Left renal cortex interstitium (tissue), 4 donors: ENCODE data around the gene LRRC4C. TPM values are rescaled to one million over a fixed set of nuclear protein-coding genes. Genes with fewer than 3 reads are reported as not detected.

ENCODE experiments used
- DNase-seq, 4 donors: peaks; one replicate each; pipeline ENCODE4 v3.0.0-alpha.2; 2013; ENCODE audit warnings: low read depth in 4 of 4, low spot score in 2 of 4, missing footprints in 1 of 4
- polyA plus RNA-seq, 4 donors: library from polyadenylated mRNA; unstranded; fragments of 120-200 nt; gene quantifications; one replicate each; pipeline ENCODE4 v1.2.1, GENCODE V29; 2013; ENCODE audit not compliant: insufficient read length in 4 of 4

LRRC4C gene
- polyA plus RNA-seq, 4 donors, result 12.8 to 15.3 (median 14.6) TPM

- DNase-seq, result peak in 1 of 4 donors; percentile 2
These were observed 284.0 kb downstream of the LRRC4C start for GRCh38 chr11:41175304-41175972.

DNA sequence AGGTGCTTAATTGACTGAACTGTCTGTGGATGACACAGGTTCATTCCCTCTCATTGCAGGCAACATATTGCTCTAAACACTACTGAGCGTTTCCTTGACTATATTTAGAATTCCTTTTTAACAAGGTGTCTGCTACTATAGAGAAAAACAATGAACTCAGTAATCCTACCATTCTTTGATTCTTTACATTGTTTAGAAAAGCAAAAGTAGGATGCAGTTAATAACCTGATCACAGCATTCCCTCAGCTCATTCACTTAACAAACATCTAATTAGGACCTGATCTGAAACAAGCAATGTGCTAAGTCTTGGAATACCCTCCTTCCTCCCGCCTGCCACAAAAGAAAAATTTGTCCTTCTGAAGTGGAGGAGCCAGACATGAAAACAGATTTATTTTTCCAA lies 313.1 kb downstream of the LRRC4C start:
- DNase-seq, result no peak

DNA sequence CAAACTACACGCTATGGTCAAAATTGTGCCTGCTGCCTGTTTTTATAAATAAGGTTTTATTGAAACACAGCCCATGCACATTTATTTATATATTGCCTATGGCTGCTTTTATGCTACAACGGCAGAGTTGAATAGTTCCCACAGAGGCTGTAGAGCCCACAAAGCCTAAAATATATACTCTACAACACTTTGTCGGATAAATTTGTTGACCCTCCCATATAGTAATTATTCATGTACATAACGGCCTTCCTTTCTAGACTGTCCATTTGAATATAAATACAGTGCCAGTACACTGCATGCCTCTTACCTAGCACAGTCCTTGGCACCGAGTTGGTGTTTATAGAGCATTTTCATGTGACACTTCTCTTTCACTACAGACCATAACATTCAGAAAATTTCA lies 314.0 kb downstream of the LRRC4C start:
- no peak for DNase-seq

- DNase-seq, result no peak
These were observed 324.5 kb downstream of the LRRC4C start for GRCh38 chr11:41134971-41135370.

- no peak for DNase-seq
These were observed 326.4 kb downstream of the LRRC4C start for GRCh38 chr11:41133023-41133422.

GRCh38 chr11:41121600-41121999 lies 337.9 kb downstream of the LRRC4C start:
- no peak for DNase-seq

DNA sequence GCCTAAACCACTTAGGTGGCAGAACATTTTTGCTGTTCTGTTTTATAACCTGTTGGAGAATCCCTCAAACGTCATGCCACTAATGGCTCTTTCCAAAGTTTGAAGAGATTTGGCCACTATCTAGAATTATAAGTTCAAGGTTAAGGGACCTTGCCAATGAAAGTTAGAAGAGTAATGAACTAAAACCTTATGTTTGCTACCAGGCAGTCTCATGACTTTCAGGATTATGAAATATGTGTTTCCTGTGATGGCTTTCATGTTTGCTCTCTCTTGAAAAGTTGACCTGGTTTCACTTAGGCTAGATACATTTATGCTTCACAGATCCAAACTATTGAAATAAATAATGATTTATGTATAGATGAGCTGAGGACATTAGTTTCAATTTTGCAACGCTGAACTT lies 340.0 kb downstream of the LRRC4C start:
- no peak for DNase-seq

DNA sequence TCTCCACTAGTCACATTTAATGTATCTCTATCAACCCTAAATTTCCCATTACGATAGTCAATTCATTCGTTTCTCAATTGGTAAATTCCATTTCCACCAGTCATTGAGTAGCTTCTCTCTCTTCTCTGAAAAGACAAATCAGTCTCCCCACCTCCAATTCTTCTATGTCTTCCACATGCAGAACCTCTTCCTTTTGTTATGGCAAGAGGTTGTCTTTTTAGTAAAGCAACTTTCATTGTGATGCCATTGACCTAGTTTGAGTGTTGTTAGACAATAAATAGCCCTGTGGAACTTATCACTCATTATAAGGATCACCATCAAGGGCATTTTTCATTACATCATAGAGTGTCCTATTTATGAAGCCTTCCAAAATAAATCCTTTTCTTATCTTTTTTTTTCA lies 340.9 kb downstream of the LRRC4C start:
- DNase-seq, result no peak

DNA sequence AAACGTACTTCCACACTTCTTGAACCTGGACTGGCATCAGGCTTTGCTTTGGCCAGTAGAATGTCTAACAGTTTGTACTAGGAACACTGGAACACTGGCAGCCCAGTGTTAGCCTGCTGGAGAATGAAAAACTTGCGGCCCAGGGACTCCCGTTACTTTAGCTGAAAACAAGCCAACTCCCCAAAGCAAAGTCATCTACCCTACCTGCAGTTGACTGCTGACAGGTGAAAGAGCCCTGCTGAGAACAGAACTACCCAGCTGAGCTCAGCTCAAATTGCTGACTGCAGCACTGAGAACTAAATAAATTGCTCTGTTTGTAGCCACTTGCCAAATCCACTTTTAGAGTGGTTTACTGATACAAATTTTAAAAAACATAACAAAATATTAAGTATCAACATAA lies 342.5 kb downstream of the LRRC4C start:
- no peak for DNase-seq

DNA sequence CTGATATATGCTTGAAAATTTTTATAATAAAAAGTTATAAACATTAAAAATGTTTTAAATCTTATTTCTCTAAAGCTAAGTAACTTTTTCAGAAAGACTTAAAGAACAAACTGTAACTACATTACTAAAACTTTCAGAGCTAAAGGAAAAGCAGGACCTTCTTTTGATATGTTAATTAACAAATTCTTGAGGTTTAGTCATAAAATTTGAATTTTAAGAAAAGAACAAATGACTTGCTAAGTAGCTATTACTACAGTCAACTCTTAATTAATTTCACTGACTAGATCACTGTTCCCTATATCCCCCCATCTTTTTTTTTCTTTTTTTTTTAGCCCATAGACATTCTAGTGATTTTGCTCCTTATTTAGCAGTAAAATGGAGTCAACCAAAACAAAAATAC lies 344.4 kb downstream of the LRRC4C start:
- no peak for DNase-seq

- no peak for DNase-seq
These were observed 346.3 kb downstream of the LRRC4C start for GRCh38 chr11:41113160-41113559.

DNA sequence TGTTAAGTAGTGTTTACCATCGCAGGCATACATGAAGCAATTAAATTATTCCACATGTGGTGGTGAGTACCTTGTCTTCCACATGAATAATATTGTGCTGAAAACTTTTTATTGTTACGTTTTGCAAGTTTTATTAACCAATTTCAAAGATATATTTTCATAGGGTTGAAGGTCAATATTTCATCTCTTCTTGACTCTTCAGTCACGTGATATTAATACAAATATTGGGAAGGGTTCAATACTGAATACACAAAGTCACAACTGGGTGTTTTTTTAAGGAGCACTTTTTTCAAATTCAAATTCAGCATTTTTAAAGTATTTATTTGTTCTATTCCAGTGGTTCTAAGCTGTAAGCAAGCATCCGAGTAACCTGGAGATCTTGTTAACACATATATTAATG lies 348.9 kb downstream of the LRRC4C start:
- no peak for DNase-seq

GRCh38 chr11:41102471-41102870 lies 357.0 kb downstream of the LRRC4C start:
- DNase-seq, result no peak

DNA sequence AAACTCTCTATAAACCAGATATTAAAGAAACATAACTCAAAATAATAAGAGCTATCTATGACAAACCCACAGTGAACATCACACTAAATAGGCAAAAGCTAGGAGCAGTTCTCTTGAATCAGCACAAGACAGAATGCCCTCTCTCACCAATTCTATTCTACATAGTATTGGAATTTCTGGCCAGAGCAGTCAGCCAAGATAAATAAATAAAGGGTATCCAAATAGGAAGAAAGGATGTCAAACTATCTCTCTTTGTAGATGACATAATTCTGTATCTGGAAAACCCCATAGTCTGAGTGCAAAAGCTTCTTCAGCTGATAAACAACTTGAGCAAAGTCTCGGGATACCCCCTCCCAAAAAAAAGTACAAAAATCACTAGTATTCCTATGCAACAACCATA lies 359.8 kb downstream of the LRRC4C start:
- DNase-seq, result no peak

GRCh38 chr11:41085123-41085522 lies 374.3 kb downstream of the LRRC4C start:
- DNase-seq, result no peak

DNA sequence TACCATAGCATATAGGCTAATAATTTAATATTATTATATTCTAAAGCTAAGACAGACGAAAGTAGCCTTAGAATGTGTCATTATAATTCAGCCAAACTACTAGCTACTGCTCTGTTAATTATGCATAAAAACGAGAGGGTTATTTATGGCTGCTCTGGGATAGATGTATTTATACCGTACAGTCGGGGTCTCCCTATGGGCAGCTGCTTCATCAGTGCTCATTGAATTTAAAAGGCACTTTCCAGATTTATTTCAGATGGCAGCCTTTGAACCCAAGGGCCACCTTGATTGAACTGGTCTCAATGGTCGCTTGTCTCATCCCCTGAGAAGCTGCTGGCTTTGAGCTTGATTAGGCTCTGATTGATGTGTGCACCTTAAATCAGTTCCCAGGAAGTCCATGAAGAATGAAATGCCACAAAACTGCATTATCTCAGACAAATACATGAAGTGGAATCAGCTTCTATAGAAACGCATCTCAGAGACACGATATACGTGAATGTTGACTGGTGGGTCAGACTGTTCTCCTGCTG lies 377.6 kb downstream of the LRRC4C start:
- no peak for DNase-seq

DNA sequence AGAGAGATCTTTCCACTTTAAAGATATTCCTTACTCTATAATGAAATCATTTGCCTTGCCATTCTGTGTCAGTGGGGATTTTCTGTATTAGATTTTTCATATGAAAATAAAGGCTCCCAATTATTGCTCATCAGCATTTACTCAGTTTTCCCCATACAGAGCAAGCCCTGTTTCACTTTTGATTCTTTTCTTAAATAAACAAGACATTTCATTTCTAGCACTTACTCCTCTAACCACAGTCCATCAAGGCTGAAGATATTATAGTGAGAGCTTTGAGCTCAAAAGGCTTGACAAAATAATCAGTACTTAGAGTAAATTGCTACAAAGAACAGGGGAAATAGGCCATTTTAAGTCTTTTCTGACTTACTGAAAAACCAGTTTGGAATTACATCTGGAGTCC lies 385.1 kb downstream of the LRRC4C start:
- no peak for DNase-seq

- no peak for DNase-seq
These were observed 394.0 kb downstream of the LRRC4C start for GRCh38 chr11:41065432-41065831.

- no peak for DNase-seq
These were observed 401.3 kb downstream of the LRRC4C start for GRCh38 chr11:41058138-41058537.

DNA sequence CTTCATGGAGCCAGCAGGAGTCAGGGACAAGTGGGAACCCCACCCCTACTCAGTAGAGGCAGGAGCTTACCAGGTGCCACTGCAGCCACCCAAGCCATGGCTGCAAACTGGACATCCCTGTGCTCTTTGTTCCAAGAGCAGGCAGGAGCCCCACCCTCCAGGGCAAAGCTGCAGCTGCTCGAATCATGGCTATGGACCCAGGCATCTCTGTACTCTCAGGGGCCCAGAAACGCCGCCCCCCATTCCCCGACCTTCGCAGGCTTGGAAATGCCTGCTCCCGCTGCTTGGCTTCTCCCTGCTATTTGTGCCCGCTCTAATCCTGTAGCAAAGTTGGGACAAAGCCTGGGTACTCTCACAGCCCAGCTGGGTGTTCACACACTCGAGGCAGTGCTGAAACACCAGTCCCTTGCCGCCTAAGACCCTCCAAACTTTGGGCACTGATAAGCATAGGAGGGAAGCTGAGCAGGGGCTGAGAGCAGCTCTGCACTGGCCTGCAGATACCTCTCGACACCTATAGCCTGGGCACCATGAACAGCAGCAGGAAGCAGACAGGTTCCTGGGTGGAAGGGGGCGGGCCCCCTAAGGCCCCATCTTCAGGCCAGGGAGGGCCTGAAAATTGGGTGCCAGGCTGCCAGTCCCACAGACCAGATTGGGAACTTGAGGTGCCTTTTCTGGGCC lies 402.4 kb downstream of the LRRC4C start:
- no peak for DNase-seq

DNA sequence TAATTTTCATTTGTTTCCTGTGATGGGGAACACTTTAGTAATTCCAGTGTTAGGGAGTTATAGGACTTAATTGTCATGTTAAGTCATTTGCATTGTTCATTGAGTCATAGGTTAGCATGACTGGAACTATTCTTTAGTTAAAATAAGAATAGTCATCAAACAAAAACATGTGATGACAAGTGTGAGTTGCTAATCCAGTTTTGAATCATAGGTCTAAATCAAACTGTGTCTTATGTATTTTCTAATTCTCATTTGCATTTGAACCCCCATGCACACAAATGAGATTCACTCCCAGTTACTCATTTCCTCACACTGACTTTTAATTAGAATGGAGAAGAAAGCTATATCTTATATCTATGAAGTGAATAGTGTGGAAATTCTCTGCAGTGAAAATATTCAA lies 405.6 kb downstream of the LRRC4C start:
- DNase-seq, result no peak

- no peak for DNase-seq
These were observed 407.4 kb downstream of the LRRC4C start for GRCh38 chr11:41051919-41052635.
